HepG2 (cell line): ENCODE results near the gene GJD3. TPM values are rescaled to one million over a fixed set of nuclear protein-coding genes. Genes with fewer than 3 reads are reported as not detected.

Experiments
- DNMT3B ChIP-seq: conservative IDR thresholded peaks from 2 replicates; pipeline ENCODE4 v1.6.1; 2016; ENCODE audit warnings: missing biosample characterization, control low read depth
- JARID2 ChIP-seq: sonication (generic); formaldehyde crosslinking; IDR thresholded peaks from 2 replicates; pipeline ENCODE4 v1.8.1; 2023; ENCODE audit warnings: missing genetic modification reagents, inconsistent platforms; ENCODE audit not compliant: insufficient replicate concordance
- NFYB ChIP-seq: sonication (generic); formaldehyde crosslinking; IDR thresholded peaks from 2 replicates; pipeline ENCODE4 v1.4.0; 2020; ENCODE audit warnings: missing genetic modification reagents
- RXRB ChIP-seq: IDR thresholded peaks from 2 replicates; pipeline ENCODE4 v1.6.1; 2016; ENCODE audit warnings: borderline replicate concordance, missing genetic modification reagents, missing compliant biosample characterization
- U2AF1 ChIP-seq: fragments of 200-400 bp; formaldehyde crosslinking; optimal IDR thresholded peaks from 2 replicates; pipeline ENCODE3; 2017; ENCODE audit warnings: mild to moderate bottlenecking, low read depth, low read length
- ZNF883 ChIP-seq: sonication (generic); formaldehyde crosslinking; IDR thresholded peaks from 2 replicates; pipeline ENCODE4 v1.5.1; 2020; ENCODE audit warnings: mild to moderate bottlenecking, missing genetic modification reagents; ENCODE audit errors: not compliant biosample characterization
- polyA plus RNA-seq, 8 experiments: library from polyadenylated mRNA; depleted of rRNA in 3 of 8; stranded (reverse) in 7 of 8; unstranded in 1 of 8; fragments of >200 nt; fragmentation: Illumina TruSeq in 4 of 8; extraction: Trizol in 4 of 8; gene quantifications; 2 replicates each; pipeline versions ENCODE4 v1.2.1 to v1.2.3, GENCODE V29; 2011 to 2016; ENCODE audit warnings: low read depth in 4 of 8, missing spikeins in 1 of 8, mixed read lengths in 1 of 8; ENCODE audit not compliant: insufficient read depth in 1 of 8
- total RNA-seq, 5 experiments: library from RNA; depleted of rRNA; stranded (reverse); fragments of >200 nt; fragmentation: Illumina TruSeq; extraction: Trizol; gene quantifications; 2 replicates each; pipeline ENCODE4 v1.2.3, GENCODE V29; 2016; ENCODE audit warnings: low read depth in 1 of 5
- TF ChIP-seq, protein P1 (sequence below): fragments of 450-650 bp; IDR thresholded peaks from 2 replicates; pipeline ENCODE4 v1.6.1; 2017; ENCODE audit warnings: mild to moderate bottlenecking
- TF ChIP-seq, protein P2 (sequence below): sonication (generic); formaldehyde crosslinking; IDR thresholded peaks from 2 replicates; pipeline ENCODE4 v1.4.0; 2020; ENCODE audit warnings: missing genetic modification reagents, borderline replicate concordance
- TF ChIP-seq, protein P3 (sequence below): sonication (generic); formaldehyde crosslinking; conservative IDR thresholded peaks from 2 replicates; pipeline ENCODE4 v1.4.0; 2020; ENCODE audit warnings: missing genetic modification reagents
- TF ChIP-seq, protein P4 (sequence below): sonication (generic); formaldehyde crosslinking; IDR thresholded peaks from 2 replicates; pipeline ENCODE4 v1.8.1; 2022; ENCODE audit warnings: mild to moderate bottlenecking, missing genetic modification reagents
- TF ChIP-seq, protein P5 (sequence below): sonication (generic); formaldehyde crosslinking; IDR thresholded peaks from 2 replicates; pipeline ENCODE4 v1.5.0; 2020; ENCODE audit warnings: missing genetic modification reagents
- TF ChIP-seq, protein P6 (sequence below): sonication (generic); formaldehyde crosslinking; IDR thresholded peaks from 2 replicates; pipeline ENCODE4 v1.4.0; 2020; ENCODE audit warnings: mild to moderate bottlenecking, missing genetic modification reagents, borderline replicate concordance
- TF ChIP-seq, protein P7 (sequence below): sonication (generic); formaldehyde crosslinking; IDR thresholded peaks from 2 replicates; pipeline ENCODE4 v1.4.0; 2020; ENCODE audit warnings: missing genetic modification reagents

The GJD3 gene
- total and polyA plus RNA-seq, 2 of the 13 experiments (the other 11 are each of a cell fraction or from before 2014, with no cell fraction given): not detected

DNA sequence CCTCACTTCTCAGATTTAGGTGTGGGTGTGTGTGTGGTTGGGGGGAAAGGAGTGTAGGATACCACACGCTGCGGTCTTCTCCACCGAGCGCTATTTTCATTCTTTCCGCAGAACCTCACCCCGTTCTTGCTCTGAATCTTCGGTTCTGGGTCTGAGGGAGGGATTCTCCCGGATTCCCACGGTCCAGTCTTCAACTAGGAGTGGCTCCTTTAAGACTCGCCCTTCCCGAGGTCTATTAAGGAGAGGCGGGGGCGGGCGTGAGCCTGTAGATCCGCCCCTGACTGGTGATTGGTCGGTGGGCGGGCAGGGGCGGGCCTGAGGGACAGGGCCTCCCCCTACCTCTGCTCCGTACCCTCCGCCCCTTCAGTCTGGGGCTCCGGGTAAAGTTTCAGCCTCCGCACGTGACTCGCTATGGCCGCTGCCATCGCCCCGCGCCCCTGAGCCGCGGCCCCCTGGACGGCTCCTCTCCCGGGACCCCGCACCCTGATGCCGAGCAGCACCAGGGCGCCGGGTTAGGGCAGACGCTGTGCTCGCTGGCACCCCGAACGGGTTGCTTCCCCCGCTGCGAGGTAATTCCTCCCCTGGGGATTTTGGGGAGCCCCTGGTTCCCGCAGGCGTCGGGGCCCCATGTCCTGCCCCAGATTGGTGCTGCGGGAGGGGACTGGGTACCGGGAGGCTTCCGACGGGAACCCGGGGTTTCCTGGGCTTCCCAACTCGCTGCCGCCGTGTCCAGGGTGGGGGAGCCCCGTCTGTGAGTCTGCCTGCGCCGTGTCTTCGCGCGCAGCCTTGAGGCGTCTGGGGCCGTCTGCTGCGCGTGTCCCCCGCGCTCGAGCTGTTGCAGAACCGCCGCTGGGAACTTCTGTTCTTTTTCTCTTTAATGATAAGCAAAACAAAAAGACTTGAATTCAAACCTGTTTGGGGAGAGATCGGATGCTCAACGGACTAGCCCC is 46.4 kb downstream of the GJD3 start (continued):
- TF ChIP-seq, protein P1, sequence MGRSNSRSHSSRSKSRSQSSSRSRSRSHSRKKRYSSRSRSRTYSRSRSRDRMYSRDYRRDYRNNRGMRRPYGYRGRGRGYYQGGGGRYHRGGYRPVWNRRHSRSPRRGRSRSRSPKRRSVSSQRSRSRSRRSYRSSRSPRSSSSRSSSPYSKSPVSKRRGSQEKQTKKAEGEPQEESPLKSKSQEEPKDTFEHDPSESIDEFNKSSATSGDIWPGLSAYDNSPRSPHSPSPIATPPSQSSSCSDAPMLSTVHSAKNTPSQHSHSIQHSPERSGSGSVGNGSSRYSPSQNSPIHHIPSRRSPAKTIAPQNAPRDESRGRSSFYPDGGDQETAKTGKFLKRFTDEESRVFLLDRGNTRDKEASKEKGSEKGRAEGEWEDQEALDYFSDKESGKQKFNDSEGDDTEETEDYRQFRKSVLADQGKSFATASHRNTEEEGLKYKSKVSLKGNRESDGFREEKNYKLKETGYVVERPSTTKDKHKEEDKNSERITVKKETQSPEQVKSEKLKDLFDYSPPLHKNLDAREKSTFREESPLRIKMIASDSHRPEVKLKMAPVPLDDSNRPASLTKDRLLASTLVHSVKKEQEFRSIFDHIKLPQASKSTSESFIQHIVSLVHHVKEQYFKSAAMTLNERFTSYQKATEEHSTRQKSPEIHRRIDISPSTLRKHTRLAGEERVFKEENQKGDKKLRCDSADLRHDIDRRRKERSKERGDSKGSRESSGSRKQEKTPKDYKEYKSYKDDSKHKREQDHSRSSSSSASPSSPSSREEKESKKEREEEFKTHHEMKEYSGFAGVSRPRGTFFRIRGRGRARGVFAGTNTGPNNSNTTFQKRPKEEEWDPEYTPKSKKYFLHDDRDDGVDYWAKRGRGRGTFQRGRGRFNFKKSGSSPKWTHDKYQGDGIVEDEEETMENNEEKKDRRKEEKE: no peak
- TF ChIP-seq, protein P2, sequence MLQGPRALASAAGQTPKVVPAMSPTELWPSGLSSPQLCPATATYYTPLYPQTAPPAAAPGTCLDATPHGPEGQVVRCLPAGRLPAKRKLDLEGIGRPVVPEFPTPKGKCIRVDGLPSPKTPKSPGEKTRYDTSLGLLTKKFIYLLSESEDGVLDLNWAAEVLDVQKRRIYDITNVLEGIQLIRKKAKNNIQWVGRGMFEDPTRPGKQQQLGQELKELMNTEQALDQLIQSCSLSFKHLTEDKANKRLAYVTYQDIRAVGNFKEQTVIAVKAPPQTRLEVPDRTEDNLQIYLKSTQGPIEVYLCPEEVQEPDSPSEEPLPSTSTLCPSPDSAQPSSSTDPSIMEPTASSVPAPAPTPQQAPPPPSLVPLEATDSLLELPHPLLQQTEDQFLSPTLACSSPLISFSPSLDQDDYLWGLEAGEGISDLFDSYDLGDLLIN: 0 out of 2 replicates have a peak, but pooled peaks have one; percentile 9
- TF ChIP-seq JARID2 (CRISPR knock-in tag) (peak; percentile 39), U2AF1 (no peak), NFYB (CRISPR knock-in tag) (peak; percentile 93), RXRB (CRISPR knock-in tag) (peak; percentile 61; the same call in 1 of the 2 replicates), ZNF883 (CRISPR knock-in tag) (peak; percentile 84), DNMT3B (no peak)
- TF ChIP-seq, protein P3, sequence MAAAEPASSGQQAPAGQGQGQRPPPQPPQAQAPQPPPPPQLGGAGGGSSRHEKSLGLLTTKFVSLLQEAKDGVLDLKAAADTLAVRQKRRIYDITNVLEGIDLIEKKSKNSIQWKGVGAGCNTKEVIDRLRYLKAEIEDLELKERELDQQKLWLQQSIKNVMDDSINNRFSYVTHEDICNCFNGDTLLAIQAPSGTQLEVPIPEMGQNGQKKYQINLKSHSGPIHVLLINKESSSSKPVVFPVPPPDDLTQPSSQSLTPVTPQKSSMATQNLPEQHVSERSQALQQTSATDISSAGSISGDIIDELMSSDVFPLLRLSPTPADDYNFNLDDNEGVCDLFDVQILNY (CRISPR knock-in tag): no peak
- TF ChIP-seq, protein P4, sequence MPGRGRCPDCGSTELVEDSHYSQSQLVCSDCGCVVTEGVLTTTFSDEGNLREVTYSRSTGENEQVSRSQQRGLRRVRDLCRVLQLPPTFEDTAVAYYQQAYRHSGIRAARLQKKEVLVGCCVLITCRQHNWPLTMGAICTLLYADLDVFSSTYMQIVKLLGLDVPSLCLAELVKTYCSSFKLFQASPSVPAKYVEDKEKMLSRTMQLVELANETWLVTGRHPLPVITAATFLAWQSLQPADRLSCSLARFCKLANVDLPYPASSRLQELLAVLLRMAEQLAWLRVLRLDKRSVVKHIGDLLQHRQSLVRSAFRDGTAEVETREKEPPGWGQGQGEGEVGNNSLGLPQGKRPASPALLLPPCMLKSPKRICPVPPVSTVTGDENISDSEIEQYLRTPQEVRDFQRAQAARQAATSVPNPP (CRISPR knock-in tag): no peak
- TF ChIP-seq, protein P5, sequence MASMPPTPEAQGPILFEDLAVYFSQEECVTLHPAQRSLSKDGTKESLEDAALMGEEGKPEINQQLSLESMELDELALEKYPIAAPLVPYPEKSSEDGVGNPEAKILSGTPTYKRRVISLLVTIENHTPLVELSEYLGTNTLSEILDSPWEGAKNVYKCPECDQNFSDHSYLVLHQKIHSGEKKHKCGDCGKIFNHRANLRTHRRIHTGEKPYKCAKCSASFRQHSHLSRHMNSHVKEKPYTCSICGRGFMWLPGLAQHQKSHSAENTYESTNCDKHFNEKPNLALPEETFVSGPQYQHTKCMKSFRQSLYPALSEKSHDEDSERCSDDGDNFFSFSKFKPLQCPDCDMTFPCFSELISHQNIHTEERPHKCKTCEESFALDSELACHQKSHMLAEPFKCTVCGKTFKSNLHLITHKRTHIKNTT: no peak
- TF ChIP-seq, protein P6, sequence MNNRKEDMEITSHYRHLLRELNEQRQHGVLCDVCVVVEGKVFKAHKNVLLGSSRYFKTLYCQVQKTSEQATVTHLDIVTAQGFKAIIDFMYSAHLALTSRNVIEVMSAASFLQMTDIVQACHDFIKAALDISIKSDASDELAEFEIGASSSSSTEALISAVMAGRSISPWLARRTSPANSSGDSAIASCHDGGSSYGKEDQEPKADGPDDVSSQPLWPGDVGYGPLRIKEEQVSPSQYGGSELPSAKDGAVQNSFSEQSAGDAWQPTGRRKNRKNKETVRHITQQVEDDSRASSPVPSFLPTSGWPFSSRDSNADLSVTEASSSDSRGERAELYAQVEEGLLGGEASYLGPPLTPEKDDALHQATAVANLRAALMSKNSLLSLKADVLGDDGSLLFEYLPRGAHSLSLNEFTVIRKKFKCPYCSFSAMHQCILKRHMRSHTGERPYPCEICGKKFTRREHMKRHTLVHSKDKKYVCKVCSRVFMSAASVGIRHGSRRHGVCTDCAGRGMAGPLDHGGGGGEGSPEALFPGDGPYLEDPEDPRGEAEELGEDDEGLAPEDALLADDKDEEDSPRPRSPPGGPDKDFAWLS (CRISPR knock-in tag): no peak
- TF ChIP-seq, protein P7, sequence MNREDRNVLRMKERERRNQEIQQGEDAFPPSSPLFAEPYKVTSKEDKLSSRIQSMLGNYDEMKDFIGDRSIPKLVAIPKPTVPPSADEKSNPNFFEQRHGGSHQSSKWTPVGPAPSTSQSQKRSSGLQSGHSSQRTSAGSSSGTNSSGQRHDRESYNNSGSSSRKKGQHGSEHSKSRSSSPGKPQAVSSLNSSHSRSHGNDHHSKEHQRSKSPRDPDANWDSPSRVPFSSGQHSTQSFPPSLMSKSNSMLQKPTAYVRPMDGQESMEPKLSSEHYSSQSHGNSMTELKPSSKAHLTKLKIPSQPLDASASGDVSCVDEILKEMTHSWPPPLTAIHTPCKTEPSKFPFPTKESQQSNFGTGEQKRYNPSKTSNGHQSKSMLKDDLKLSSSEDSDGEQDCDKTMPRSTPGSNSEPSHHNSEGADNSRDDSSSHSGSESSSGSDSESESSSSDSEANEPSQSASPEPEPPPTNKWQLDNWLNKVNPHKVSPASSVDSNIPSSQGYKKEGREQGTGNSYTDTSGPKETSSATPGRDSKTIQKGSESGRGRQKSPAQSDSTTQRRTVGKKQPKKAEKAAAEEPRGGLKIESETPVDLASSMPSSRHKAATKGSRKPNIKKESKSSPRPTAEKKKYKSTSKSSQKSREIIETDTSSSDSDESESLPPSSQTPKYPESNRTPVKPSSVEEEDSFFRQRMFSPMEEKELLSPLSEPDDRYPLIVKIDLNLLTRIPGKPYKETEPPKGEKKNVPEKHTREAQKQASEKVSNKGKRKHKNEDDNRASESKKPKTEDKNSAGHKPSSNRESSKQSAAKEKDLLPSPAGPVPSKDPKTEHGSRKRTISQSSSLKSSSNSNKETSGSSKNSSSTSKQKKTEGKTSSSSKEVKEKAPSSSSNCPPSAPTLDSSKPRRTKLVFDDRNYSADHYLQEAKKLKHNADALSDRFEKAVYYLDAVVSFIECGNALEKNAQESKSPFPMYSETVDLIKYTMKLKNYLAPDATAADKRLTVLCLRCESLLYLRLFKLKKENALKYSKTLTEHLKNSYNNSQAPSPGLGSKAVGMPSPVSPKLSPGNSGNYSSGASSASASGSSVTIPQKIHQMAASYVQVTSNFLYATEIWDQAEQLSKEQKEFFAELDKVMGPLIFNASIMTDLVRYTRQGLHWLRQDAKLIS (CRISPR knock-in tag): no peak
